Measurements from ENCODE around the gene C2orf68.

DNA sequence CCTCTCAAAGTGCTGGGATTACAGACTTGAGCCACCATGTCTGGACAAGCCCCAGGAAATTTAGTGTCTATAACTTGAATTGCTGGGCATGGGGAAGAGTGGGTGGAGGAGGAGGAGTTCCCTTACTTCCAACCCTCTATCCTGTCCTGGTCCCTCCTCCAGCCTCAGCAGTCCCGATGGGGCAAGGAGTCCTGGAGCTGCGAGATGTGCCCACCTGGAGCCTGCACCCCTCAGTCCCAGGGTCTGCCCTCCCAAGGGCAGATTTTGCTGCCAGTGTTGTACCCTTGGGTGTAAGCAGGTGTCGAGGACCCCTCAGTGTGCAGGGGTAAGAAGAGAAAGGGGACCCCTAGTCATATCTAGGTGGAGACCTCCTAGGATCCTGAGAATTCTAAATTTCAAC lies 31.7 kb downstream of the C2orf68 start:
- no peak for TF ChIP-seq ZC3H10 (CRISPR knock-in tag; IDR thresholded peaks at IDR 0.05)
- TF ChIP-seq, protein P1, sequence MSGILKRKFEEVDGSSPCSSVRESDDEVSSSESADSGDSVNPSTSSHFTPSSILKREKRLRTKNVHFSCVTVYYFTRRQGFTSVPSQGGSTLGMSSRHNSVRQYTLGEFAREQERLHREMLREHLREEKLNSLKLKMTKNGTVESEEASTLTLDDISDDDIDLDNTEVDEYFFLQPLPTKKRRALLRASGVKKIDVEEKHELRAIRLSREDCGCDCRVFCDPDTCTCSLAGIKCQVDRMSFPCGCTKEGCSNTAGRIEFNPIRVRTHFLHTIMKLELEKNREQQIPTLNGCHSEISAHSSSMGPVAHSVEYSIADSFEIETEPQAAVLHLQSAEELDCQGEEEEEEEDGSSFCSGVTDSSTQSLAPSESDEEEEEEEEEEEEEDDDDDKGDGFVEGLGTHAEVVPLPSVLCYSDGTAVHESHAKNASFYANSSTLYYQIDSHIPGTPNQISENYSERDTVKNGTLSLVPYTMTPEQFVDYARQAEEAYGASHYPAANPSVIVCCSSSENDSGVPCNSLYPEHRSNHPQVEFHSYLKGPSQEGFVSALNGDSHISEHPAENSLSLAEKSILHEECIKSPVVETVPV (CRISPR knock-in tag; IDR thresholded peaks at IDR 0.05): no peak
- no peak for TF ChIP-seq RARB (CRISPR knock-in tag; IDR thresholded peaks at IDR 0.05)
- TF ChIP-seq CREB5 (CRISPR knock-in tag; IDR thresholded peaks at IDR 0.05; ENCODE audit: low read depth): no peak
- TF ChIP-seq ISL1 (CRISPR knock-in tag; IDR thresholded peaks at IDR 0.05): no peak
- TF ChIP-seq TCF4 (CRISPR knock-in tag; IDR thresholded peaks at IDR 0.05; ENCODE audit: borderline replicate concordance): no peak
- no peak for TF ChIP-seq ZNF565 (CRISPR knock-in tag; conservative IDR thresholded peaks at IDR 0.05; ENCODE audit: low read depth)
- no peak for TF ChIP-seq OSR1 (CRISPR knock-in tag; IDR thresholded peaks at IDR 0.05)
- TF ChIP-seq, protein P2, sequence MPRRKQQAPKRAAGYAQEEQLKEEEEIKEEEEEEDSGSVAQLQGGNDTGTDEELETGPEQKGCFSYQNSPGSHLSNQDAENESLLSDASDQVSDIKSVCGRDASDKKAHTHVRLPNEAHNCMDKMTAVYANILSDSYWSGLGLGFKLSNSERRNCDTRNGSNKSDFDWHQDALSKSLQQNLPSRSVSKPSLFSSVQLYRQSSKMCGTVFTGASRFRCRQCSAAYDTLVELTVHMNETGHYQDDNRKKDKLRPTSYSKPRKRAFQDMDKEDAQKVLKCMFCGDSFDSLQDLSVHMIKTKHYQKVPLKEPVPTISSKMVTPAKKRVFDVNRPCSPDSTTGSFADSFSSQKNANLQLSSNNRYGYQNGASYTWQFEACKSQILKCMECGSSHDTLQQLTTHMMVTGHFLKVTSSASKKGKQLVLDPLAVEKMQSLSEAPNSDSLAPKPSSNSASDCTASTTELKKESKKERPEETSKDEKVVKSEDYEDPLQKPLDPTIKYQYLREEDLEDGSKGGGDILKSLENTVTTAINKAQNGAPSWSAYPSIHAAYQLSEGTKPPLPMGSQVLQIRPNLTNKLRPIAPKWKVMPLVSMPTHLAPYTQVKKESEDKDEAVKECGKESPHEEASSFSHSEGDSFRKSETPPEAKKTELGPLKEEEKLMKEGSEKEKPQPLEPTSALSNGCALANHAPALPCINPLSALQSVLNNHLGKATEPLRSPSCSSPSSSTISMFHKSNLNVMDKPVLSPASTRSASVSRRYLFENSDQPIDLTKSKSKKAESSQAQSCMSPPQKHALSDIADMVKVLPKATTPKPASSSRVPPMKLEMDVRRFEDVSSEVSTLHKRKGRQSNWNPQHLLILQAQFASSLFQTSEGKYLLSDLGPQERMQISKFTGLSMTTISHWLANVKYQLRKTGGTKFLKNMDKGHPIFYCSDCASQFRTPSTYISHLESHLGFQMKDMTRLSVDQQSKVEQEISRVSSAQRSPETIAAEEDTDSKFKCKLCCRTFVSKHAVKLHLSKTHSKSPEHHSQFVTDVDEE (CRISPR knock-in tag; IDR thresholded peaks at IDR 0.05): no peak
- no peak for TF ChIP-seq ZFP3 (CRISPR knock-in tag; IDR thresholded peaks at IDR 0.05)
- TF ChIP-seq ZFP30 (CRISPR knock-in tag; IDR thresholded peaks at IDR 0.05): no peak
- no peak for TF ChIP-seq ZNF70 (CRISPR knock-in tag; IDR thresholded peaks at IDR 0.05)
- no peak for TF ChIP-seq ZNF8 (CRISPR knock-in tag; IDR thresholded peaks at IDR 0.05)

Measured in SK-N-SH treated with all-trans-retinoic acid at 6 μM for 48 hours (cell line).